ENCODE data around the gene PISD.

The PISD gene

DNA sequence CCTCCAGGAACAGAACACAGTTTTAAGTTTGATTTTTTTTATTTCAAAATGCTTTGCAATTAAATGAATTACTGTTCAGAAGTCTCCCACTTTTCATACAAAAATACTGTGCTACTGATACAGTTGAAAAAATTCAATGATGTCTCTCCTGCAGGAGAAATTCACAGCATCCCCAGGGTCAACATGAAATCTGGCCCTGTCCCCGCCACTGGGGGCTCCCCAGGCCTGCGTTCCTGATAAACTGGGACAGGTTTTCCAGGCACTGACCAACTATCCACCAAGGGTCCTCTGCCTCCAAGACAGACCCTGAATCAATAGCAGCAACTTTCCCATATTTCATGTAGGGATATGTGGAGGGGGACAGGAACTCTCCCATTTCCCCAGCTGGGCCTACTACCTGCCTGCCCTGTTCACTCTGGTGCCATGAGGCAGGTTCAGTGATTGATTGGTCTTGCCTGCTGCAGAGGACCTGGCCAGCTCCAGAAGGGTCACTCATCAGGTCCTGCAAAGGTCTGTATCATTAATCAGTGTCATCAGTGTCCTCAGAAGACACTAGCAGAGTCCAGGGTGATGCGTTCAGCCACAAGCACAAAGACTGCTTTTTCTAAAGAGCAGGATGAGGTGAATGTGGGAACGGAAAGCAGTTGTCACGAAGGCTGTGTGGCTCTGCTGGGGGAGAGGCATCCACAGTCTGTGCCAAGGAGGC is 43.4 kb downstream of the PISD start:
- ATAC-seq (replicated peaks; ENCODE audit: extremely low read depth, poor library complexity, severe bottlenecking) (no peak), DNase-seq (ENCODE audit: low spot score in 2 of 2) (no peak)
- Mint-ChIP-seq H3K4me1 (peaks cover 21% of the 10 kb centered on the region), H3K9me3 (no peaks in the 10 kb centered on the region), H3K36me3 (ENCODE audit: insufficient read depth) (peaks cover 50% of the 10 kb centered on the region), H3K27ac (ENCODE audit: low read depth) (peak overlapping the region; percentile 76), H3K27me3 (no peaks in the 10 kb centered on the region), H3K4me3 (no peak overlapping the region)

DNA sequence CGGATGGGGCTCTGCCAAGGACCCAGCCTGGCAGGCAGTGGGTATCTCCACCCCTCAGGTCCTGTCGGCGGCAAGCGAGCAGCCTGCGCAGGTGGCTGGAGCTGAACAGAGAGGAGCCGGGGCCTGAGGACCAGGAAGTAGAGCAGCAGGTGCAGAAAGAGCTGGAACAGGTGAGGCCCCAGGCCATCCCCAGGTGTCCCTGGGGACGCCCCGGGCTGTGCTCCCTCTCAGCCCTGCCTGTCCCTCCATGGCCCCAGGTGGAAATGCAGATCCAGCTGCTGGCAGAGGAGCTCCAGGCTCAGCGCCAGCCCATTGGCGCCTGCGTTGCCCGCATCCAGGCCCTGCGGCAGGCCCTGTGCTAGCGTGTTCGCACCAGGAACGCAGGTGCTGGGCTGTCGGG is 44.0 kb downstream of the PISD start:
- Mint-ChIP-seq H3K4me3 (no peak overlapping the region), H3K9me3 (no peaks in the 10 kb centered on the region), H3K27ac (ENCODE audit: low read depth) (peak overlapping the region; percentile 77), H3K27me3 (no peaks in the 10 kb centered on the region), H3K36me3 (ENCODE audit: insufficient read depth) (peaks cover 54% of the 10 kb centered on the region), H3K4me1 (peaks cover 21% of the 10 kb centered on the region)
- DNase-seq (ENCODE audit: low spot score in 2 of 2): no peak
- ATAC-seq (replicated peaks; ENCODE audit: extremely low read depth, poor library complexity, severe bottlenecking): no peak

DNA sequence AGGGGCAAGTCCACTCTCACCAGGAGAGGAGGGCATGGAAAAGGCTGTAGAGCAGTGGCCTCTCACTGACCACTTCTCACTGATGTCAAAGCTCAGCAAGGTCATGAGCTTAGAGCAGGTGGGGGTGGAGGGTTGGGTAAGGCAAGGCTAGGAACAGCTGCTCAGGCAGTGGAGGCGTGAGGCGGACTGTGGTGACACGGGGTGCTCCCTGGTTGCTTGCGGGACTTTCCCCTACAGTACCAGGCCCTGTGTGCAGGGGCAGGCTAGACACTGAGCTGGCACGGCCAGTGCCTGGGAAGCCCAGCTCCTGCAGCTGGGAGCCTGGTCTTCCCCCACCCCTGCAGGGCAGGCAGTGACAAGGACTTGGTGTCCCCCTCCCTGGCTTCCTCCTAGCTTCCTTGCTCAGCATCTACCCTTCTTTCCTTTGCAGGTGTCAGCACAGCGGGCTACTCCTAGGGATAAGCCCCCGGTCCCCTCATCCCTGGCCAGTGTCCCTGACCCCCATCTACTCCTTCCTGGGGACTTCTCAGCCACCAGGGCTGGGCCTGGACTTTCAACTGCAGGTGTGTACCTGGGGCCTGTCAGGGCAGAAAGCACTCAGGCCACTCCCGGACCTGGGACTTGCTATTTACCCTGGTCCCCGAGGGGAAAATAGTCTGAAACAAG is 45.6 kb downstream of the PISD start:
- no peaks in the 10 kb centered on the region for H3K27me3 Mint-ChIP-seq
- ATAC-seq (replicated peaks; ENCODE audit: extremely low read depth, poor library complexity, severe bottlenecking) (no peak), DNase-seq (ENCODE audit: low spot score in 2 of 2) (no peak)
- peaks cover 57% of the 10 kb centered on the region for H3K36me3 Mint-ChIP-seq (ENCODE audit: insufficient read depth)
- H3K27ac Mint-ChIP-seq (ENCODE audit: low read depth): peak overlapping the region; percentile 90
- no peak overlapping the region for H3K4me3 Mint-ChIP-seq
- peaks cover 21% of the 10 kb centered on the region for H3K4me1 Mint-ChIP-seq
- no peaks in the 10 kb centered on the region for H3K9me3 Mint-ChIP-seq

DNA sequence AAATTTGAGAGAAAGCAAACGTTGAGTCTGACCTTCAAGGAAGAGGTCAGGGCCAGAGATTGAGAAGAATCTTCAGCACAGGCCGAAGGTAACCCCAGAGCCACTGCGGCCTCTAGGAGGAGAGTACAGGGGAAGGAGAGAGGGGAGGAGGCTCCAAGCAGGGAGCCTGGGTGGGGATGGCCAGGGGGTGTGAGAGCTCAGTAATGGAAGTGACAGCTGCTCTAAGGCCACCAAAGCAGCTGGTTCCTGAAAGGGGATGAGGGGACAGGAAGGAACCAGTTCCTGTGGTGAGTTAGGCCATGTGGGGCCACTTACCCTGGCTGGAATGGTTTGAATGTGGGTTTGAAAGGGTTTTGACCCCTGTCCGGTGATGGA is 46.1 kb downstream of the PISD start:
- no peak for ATAC-seq (replicated peaks; ENCODE audit: extremely low read depth, poor library complexity, severe bottlenecking)
- Mint-ChIP-seq H3K36me3 (ENCODE audit: insufficient read depth) (peaks cover 59% of the 10 kb centered on the region), H3K9me3 (no peaks in the 10 kb centered on the region), H3K4me3 (no peak overlapping the region), H3K4me1 (peaks cover 21% of the 10 kb centered on the region), H3K27ac (ENCODE audit: low read depth) (peak overlapping the region; percentile 90), H3K27me3 (no peaks in the 10 kb centered on the region)
- no peak for DNase-seq (ENCODE audit: low spot score in 2 of 2)

DNA sequence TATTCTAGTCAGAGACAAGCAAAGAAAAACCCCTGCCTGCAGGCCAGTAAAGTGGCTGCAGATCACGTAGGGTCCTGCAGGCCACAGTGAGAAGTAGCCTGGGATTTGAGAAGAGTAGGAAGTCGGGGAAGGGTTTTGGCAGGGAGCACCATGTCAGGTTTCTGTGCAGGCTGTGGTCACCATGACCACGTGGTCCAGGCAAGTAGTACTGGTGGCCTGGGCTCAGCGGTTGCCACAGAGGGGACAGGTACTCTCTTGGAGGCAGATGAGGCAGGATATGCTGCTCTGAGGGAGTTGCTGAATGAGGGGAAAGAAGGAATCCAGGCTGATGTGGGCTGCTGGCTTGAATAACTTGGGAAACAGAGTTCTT is 46.5 kb downstream of the PISD start:
- no peaks in the 10 kb centered on the region for H3K27me3 Mint-ChIP-seq
- H3K36me3 Mint-ChIP-seq (ENCODE audit: insufficient read depth): peaks cover 57% of the 10 kb centered on the region
- H3K4me3 Mint-ChIP-seq: peak overlapping the region; percentile 12
- peak overlapping the region; percentile 90 for H3K27ac Mint-ChIP-seq (ENCODE audit: low read depth)
- peaks cover 21% of the 10 kb centered on the region for H3K4me1 Mint-ChIP-seq
- no peak for ATAC-seq (replicated peaks; ENCODE audit: extremely low read depth, poor library complexity, severe bottlenecking)
- no peak for DNase-seq (ENCODE audit: low spot score in 2 of 2)
- no peaks in the 10 kb centered on the region for H3K9me3 Mint-ChIP-seq

DNA sequence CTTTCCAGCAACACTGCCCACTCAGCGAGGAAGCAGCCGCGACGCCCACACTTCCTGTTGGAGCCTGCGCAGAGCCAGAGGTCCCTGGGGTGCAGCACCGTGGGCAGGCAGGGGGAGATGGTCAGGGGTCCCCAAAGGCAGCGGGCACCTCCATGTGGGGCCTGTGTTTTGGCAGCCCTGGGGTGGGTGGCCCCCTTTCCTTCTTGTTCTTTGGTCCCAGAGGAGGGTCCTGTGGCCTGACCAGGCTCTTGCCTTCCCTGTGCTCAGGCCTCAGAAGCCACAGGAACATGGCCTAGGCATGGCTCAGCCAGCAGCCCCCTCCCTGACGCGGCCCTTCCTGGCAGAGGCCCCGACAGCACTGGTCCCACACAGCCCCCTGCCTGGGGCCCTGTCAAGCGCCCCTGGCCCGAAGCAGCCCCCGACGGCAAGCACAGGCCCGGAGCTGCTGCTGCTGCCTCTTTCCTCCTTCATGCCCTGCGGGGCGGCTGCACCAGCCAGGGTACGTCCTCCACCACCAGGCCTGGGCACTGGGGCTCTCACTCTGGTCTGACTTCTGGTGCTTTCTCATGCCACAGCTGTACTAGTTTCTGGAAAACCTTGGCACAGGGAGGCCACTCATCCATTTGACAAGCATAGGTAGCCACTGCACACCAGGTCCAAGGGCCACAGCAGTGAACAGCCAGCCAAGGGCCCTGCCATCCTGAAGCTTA is 47.1 kb downstream of the PISD start:
- DNase-seq (ENCODE audit: low spot score in 2 of 2): no peak
- Mint-ChIP-seq H3K36me3 (ENCODE audit: insufficient read depth) (peaks cover 51% of the 10 kb centered on the region), H3K27ac (ENCODE audit: low read depth) (peak overlapping the region; percentile 90), H3K9me3 (no peaks in the 10 kb centered on the region), H3K4me1 (peaks cover 21% of the 10 kb centered on the region), H3K27me3 (no peaks in the 10 kb centered on the region), H3K4me3 (peak overlapping the region; percentile 12)
- ATAC-seq (replicated peaks; ENCODE audit: extremely low read depth, poor library complexity, severe bottlenecking): no peak

DNA sequence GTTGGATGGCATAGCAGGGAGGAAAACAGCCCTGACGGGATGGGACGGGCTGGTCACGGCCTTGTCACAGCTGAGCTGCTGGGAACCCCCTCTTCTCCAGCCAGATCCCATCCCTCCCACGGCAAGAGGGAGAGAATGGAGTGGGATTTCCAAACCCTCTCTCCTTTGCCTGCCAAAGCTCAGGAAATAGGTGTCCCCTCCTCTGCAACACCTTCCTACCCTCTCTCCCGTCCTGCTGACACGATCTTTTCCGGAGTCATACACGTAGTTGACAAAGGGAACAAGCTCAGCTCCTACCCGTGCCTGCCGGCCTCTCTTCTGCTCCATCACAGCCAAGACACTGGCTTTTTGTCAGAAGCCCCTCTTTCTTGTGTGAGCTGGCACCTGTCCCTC is 48.1 kb downstream of the PISD start:
- H3K27ac Mint-ChIP-seq (ENCODE audit: low read depth): peak overlapping the region; percentile 90
- no peaks in the 10 kb centered on the region for H3K27me3 Mint-ChIP-seq
- H3K9me3 Mint-ChIP-seq: no peaks in the 10 kb centered on the region
- ATAC-seq (replicated peaks; ENCODE audit: extremely low read depth, poor library complexity, severe bottlenecking) (no peak), DNase-seq (ENCODE audit: low spot score in 2 of 2) (no peak)
- H3K4me3 Mint-ChIP-seq: no peak overlapping the region
- H3K36me3 Mint-ChIP-seq (ENCODE audit: insufficient read depth): peaks cover 42% of the 10 kb centered on the region
- H3K4me1 Mint-ChIP-seq: peaks cover 21% of the 10 kb centered on the region

DNA sequence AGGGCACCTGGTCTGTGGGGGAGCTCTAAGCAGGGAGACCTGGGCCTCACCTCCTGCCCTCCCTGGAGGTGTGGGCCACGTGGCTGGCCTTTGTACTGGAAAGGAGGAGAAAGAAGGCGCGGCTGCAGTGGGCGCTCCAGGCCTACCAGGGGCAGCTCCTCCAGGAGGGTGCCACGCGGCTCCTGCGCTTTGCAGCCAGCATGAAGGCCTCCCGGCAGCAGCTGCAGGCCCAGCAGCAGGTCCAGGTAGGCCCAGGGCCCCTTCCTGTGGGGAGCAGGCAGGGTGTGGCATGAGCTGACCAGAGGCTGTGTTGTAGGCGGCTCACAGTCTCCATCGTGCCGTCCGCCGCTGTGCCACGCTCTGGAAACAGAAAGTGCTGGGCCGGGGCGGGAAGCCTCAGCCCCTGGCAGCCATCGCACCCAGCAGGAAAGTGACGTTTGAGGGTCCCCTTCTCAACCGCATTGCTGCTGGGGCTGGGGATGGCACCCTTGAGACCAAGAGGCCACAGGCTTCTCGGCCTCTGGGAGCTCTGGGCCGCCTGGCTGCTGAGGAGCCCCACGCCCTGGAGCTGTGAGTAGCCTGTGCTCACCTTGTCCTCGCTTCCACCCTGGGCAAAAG is 48.6 kb downstream of the PISD start:
- no peak overlapping the region for H3K4me3 Mint-ChIP-seq
- no peaks in the 10 kb centered on the region for H3K27me3 Mint-ChIP-seq
- peak overlapping the region; percentile 90 for H3K27ac Mint-ChIP-seq (ENCODE audit: low read depth)
- H3K36me3 Mint-ChIP-seq (ENCODE audit: insufficient read depth): peaks cover 39% of the 10 kb centered on the region
- DNase-seq (ENCODE audit: low spot score in 2 of 2) (no peak), ATAC-seq (replicated peaks; ENCODE audit: extremely low read depth, poor library complexity, severe bottlenecking) (no peak)
- H3K9me3 Mint-ChIP-seq: no peaks in the 10 kb centered on the region
- peaks cover 21% of the 10 kb centered on the region for H3K4me1 Mint-ChIP-seq

DNA sequence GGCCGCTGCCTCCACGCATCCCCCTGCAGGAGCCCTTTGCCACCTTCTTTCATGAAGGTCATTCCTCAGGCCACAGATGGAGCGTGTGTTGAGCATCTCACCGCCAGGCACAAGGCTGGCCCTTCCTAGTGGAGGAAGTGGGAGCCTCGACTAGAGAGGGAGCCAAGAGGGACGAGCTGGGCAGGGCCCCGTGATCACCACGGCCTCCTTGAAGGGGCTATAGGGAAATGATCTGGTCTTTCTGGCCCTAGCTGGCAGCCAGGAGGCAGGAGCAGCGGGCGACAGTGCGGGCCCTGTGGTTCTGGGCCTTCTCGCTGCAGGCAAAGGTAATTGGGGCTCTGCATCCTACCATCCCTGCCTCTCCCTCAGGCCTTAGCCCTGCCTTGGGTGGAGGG is 49.1 kb downstream of the PISD start:
- no peaks in the 10 kb centered on the region for H3K27me3 Mint-ChIP-seq
- no peak for DNase-seq (ENCODE audit: low spot score in 2 of 2)
- H3K4me3 Mint-ChIP-seq: no peak overlapping the region
- H3K9me3 Mint-ChIP-seq: no peaks in the 10 kb centered on the region
- H3K27ac Mint-ChIP-seq (ENCODE audit: low read depth): peak overlapping the region; percentile 65
- H3K4me1 Mint-ChIP-seq: peaks cover 21% of the 10 kb centered on the region
- peaks cover 41% of the 10 kb centered on the region for H3K36me3 Mint-ChIP-seq (ENCODE audit: insufficient read depth)
- ATAC-seq (replicated peaks; ENCODE audit: extremely low read depth, poor library complexity, severe bottlenecking): no peak

DNA sequence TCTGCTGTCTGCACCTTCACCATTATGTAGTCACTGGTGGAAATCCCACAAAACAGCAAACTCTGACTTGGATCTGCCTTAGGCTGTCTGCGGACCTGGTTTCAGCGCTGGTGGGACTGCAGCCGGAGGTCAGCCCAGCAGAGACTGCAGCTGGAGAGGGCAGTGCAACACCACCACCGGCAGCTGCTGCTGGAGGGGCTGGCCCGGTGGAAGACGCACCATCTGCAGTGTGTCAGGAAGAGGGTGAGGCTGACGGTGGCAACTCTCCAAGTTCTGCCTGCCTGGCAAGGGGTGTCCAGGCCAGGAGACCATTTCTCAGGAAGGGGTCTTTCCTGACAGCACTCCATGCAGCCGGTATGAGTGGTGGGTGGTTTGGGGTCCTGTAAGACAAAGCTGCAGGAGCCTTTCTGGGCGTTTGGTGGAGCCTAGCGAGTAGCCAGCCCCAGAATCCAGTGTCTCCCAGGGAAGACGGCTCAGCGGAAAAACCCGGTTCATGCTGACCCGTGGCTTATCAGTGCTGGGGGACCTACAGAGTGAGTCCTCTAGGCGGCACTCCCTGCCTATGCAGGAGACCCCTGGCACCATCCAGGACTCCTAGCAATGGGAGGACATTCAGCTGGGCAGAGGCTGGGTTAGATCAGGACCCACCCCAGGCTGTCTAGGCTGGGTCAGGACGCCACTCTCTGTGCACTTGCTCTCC is 50.8 kb downstream of the PISD start:
- Mint-ChIP-seq H3K4me1 (peaks cover 21% of the 10 kb centered on the region), H3K27me3 (no peaks in the 10 kb centered on the region), H3K27ac (ENCODE audit: low read depth) (peak overlapping the region; percentile 65), H3K4me3 (no peak overlapping the region), H3K36me3 (ENCODE audit: insufficient read depth) (peaks cover 35% of the 10 kb centered on the region), H3K9me3 (no peaks in the 10 kb centered on the region)
- no peak for ATAC-seq (replicated peaks; ENCODE audit: extremely low read depth, poor library complexity, severe bottlenecking)
- no peak for DNase-seq (ENCODE audit: low spot score in 2 of 2)

DNA sequence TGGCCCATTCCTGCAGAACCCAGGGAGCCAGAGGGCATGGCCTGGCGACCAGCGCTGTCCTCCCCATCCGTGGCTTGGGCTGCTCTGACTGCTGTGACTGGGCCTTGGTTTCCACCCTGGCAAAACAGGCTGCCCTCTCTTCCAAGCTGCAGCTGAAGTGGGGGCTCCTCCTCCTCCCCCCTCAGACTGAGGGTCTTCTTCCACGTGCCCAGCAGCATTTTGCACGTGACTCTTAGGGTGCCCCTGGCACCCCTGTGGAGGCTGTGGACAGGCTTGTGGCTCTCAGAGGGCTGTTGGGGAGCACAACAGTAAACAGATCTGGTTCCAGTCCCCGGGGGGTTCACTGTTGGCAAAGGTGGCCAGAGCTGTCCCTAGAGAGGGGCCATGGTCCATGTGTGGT is 51.4 kb downstream of the PISD start:
- H3K27me3 Mint-ChIP-seq: no peaks in the 10 kb centered on the region
- peaks cover 35% of the 10 kb centered on the region for H3K36me3 Mint-ChIP-seq (ENCODE audit: insufficient read depth)
- DNase-seq (ENCODE audit: low spot score in 2 of 2): no peak
- H3K4me3 Mint-ChIP-seq: no peak overlapping the region
- peaks cover 15% of the 10 kb centered on the region for H3K4me1 Mint-ChIP-seq
- no peak for ATAC-seq (replicated peaks; ENCODE audit: extremely low read depth, poor library complexity, severe bottlenecking)
- no peak overlapping the region for H3K27ac Mint-ChIP-seq (ENCODE audit: low read depth)
- H3K9me3 Mint-ChIP-seq: no peaks in the 10 kb centered on the region

DNA sequence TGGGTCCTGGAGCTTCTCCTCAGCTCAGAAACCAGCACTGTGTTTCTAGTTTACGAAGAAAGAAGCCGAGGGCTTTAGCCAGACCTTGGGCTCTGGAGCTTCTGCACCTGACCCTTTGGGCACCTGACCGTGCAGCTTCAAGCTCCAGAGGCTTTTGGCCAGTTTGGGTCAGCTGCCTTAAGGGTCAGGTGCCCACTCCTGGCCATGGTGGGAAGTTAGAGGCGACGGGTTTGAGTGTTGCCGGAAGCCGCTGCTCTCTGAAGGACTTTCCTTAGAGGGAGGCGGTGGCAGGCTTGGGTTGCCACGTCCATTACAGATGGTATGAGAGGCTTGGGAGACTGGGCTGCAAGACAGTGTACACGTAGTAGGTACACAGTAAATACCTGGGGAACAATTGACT is 52.3 kb downstream of the PISD start:
- Mint-ChIP-seq H3K36me3 (ENCODE audit: insufficient read depth) (peaks cover 34% of the 10 kb centered on the region), H3K9me3 (no peaks in the 10 kb centered on the region), H3K27me3 (no peaks in the 10 kb centered on the region), H3K4me1 (peaks cover 7% of the 10 kb centered on the region), H3K27ac (ENCODE audit: low read depth) (no peak overlapping the region), H3K4me3 (no peak overlapping the region)
- no peak for ATAC-seq (replicated peaks; ENCODE audit: extremely low read depth, poor library complexity, severe bottlenecking)
- no peak for DNase-seq (ENCODE audit: low spot score in 2 of 2)
